ENCODE data around the gene RBM22.

DNA sequence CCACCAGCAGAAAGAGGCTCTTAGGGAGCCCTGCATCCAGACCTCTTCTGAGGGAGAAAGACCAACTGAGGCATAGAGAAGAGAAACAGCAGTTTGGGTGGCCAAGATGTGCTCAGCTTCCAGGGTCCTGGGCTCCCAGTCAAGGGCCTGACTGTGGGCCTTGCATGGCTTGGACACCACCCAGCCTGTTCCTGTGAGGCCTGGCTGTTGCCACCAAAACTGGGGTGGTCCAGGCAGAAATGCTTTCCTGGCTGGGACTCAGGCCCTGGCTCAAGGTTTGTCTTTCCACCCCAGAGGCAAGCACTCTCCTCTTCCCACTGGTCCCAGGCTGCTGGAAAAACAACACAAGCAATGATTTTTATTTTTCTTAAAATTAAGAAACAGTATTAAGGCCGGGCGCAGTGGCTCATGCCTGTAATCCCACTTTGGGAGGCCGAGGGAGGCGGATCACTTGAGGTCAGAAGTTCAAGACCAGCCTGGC is 26.5 kb downstream of the RBM22 start:
- TF ChIP-seq, protein P1, sequence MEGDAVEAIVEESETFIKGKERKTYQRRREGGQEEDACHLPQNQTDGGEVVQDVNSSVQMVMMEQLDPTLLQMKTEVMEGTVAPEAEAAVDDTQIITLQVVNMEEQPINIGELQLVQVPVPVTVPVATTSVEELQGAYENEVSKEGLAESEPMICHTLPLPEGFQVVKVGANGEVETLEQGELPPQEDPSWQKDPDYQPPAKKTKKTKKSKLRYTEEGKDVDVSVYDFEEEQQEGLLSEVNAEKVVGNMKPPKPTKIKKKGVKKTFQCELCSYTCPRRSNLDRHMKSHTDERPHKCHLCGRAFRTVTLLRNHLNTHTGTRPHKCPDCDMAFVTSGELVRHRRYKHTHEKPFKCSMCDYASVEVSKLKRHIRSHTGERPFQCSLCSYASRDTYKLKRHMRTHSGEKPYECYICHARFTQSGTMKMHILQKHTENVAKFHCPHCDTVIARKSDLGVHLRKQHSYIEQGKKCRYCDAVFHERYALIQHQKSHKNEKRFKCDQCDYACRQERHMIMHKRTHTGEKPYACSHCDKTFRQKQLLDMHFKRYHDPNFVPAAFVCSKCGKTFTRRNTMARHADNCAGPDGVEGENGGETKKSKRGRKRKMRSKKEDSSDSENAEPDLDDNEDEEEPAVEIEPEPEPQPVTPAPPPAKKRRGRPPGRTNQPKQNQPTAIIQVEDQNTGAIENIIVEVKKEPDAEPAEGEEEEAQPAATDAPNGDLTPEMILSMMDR (IDR thresholded peaks at IDR 0.05), result no peak
- TF ChIP-seq EP300 (IDR thresholded peaks at IDR 0.05), result peak in 1 of 2 donors; percentile 64

All from tibial nerve (tissue), 4 donors.